ENCODE measurements around the gene CORO2A.

DNA sequence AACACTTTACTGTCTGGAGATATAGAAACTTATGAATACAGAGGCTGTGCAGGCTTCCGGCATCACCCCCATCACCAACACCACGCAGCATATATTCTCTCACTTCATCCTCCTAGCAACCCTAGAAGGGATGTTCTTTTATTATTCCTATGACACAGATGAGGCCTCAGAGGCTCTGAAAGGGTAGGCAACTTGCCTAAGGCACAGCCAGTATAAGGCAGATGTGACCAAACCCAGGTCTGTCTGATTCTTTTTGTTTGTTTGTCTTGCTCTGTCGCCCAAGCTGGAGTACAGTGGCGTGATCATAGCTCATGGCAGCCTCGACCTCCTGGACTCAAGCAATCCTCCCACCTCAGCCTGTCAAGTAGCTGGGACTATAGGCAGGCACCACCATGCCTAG, 22.8 kb upstream of the CORO2A start:
- TF ChIP-seq, protein P1, sequence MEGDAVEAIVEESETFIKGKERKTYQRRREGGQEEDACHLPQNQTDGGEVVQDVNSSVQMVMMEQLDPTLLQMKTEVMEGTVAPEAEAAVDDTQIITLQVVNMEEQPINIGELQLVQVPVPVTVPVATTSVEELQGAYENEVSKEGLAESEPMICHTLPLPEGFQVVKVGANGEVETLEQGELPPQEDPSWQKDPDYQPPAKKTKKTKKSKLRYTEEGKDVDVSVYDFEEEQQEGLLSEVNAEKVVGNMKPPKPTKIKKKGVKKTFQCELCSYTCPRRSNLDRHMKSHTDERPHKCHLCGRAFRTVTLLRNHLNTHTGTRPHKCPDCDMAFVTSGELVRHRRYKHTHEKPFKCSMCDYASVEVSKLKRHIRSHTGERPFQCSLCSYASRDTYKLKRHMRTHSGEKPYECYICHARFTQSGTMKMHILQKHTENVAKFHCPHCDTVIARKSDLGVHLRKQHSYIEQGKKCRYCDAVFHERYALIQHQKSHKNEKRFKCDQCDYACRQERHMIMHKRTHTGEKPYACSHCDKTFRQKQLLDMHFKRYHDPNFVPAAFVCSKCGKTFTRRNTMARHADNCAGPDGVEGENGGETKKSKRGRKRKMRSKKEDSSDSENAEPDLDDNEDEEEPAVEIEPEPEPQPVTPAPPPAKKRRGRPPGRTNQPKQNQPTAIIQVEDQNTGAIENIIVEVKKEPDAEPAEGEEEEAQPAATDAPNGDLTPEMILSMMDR (IDR thresholded peaks at IDR 0.05; ENCODE audit: low read length): no peak
- TF ChIP-seq EZH2 (IDR thresholded peaks at IDR 0.05; ENCODE audit: borderline replicate concordance, low read length): no peak
